GM23338 (cell line): ENCODE data around the gene PARD6B. TPM values are rescaled to one million over a fixed set of nuclear protein-coding genes. Genes with fewer than 3 reads are reported as not detected.

ENCODE experiments used
- ATAC-seq: fragments of 200-7000 bp; cut with Tn5 transposase; 3 replicates; pipeline ENCODE4 v1.9.1; 2020
- DNase-seq: peaks from one replicate; pipeline ENCODE4 v3.0.0-alpha.2; 2015; ENCODE audit warnings: low spot score
- H2AFZ ChIP-seq: fragments of 200-600 bp; sonication (generic); 2 replicates; pipeline ENCODE4 v1.8.0; 2016; ENCODE audit warnings: antibody characterized with exemption, mild to moderate bottlenecking, moderate library complexity
- H3F3A ChIP-seq: fragments of 200-600 bp; sonication (generic); replicated peaks from 2 replicates; pipeline ENCODE4 v1.8.0; 2017; ENCODE audit warnings: antibody characterized with exemption, mixed run types, low read depth
- H3K27ac ChIP-seq: fragments of 200-600 bp; sonication (generic); 2 replicates; pipeline ENCODE4 v1.6.1; 2016; ENCODE audit warnings: low read depth
- H3K27me3 ChIP-seq: fragments of 200-600 bp; sonication (generic); 2 replicates; pipeline ENCODE4 v1.8.0; 2016; ENCODE audit warnings: mild to moderate bottlenecking, mixed run types, moderate library complexity; ENCODE audit not compliant: insufficient read depth
- H3K36me3 ChIP-seq: fragments of 200-600 bp; sonication (generic); 2 replicates; pipeline ENCODE4 v1.8.0; 2016; ENCODE audit warnings: mild to moderate bottlenecking; ENCODE audit not compliant: insufficient read depth
- H3K4me1 ChIP-seq: fragments of 200-600 bp; sonication (generic); 2 replicates; pipeline ENCODE4 v1.8.0; 2016; ENCODE audit warnings: mild to moderate bottlenecking, moderate library complexity; ENCODE audit not compliant: insufficient read depth
- H3K4me2 ChIP-seq: fragments of 200-600 bp; sonication (generic); 2 replicates; pipeline ENCODE4 v1.7.1; 2017; ENCODE audit warnings: mixed run types
- H3K4me3 ChIP-seq: fragments of 200-600 bp; sonication (generic); 2 replicates; pipeline ENCODE4 v1.6.1; 2016; ENCODE audit warnings: mixed run types
- H3K79me2 ChIP-seq: fragments of 200-600 bp; sonication (generic); replicated peaks from 2 replicates; pipeline ENCODE4 v1.8.0; 2017; ENCODE audit warnings: mild to moderate bottlenecking; ENCODE audit not compliant: insufficient read depth
- H3K9me2 ChIP-seq: fragments of 200-600 bp; sonication (generic); 2 replicates; pipeline ENCODE4 v1.8.0; 2017; ENCODE audit not compliant: insufficient read depth
- H4K20me1 ChIP-seq: fragments of 200-600 bp; sonication (generic); replicated peaks from 2 replicates; pipeline ENCODE4 v1.8.0; 2017; ENCODE audit warnings: mild to moderate bottlenecking; ENCODE audit not compliant: insufficient read depth
- H3K27ac Mint-ChIP-seq: 2 replicates; pipeline ENCODE4 v1.8.0; 2020; ENCODE audit warnings: inconsistent platforms, mild to moderate bottlenecking, moderate library complexity, mixed read lengths
- H3K27me3 Mint-ChIP-seq: 3 replicates; pipeline ENCODE4 v1.8.0; 2022; ENCODE audit warnings: low read depth, mild to moderate bottlenecking, moderate library complexity, mixed read lengths, inconsistent platforms; ENCODE audit not compliant: insufficient read depth, poor library complexity
- H3K36me3 Mint-ChIP-seq: 3 replicates; pipeline ENCODE4 v1.8.0; 2021; ENCODE audit warnings: low read depth, mild to moderate bottlenecking, inconsistent platforms, moderate library complexity, mixed read lengths
- H3K4me1 Mint-ChIP-seq: 3 replicates; pipeline ENCODE4 v1.8.0; 2020; ENCODE audit warnings: mild to moderate bottlenecking, inconsistent platforms, mixed read lengths
- H3K4me3 Mint-ChIP-seq: 3 replicates; pipeline ENCODE4 v1.8.0; 2021; ENCODE audit warnings: moderate library complexity, mild to moderate bottlenecking, inconsistent platforms, mixed read lengths
- H3K9me3 Mint-ChIP-seq: 3 replicates; pipeline ENCODE4 v1.8.0; 2020; ENCODE audit warnings: moderate library complexity, mild to moderate bottlenecking, inconsistent platforms, mixed read lengths
- CREB1 ChIP-seq: fragments of 250-450 bp; sonication (Bioruptor Pico); IDR thresholded peaks from 2 replicates; pipeline ENCODE4 v1.5.0; 2020; ENCODE audit warnings: low read depth, mild to moderate bottlenecking, moderate library complexity
- CTCF ChIP-seq, 2 experiments: fragments of 200-600 bp in 1 of 2; sonication (generic) in 1 of 2; conservative IDR thresholded peaks; 2 replicates each; pipeline versions ENCODE4 v1.5.1 to v1.6.1; 2016 to 2017; ENCODE audit warnings: antibody characterized with exemption in 2 of 2, low read depth in 2 of 2, mild to moderate bottlenecking in 2 of 2, moderate library complexity in 1 of 2
- EZH2 ChIP-seq: fragments of 200-600 bp; sonication (generic); IDR thresholded peaks from one replicate; pipeline ENCODE4 v1.8.0; 2017; ENCODE audit warnings: antibody characterized with exemption, mild to moderate bottlenecking, low read depth; ENCODE audit not compliant: unreplicated experiment
- EZH2phosphoT487 ChIP-seq: fragments of 200-600 bp; sonication (generic); IDR thresholded peaks from one replicate; pipeline ENCODE4 v1.8.1; 2018; ENCODE audit warnings: antibody characterized with exemption; ENCODE audit not compliant: unreplicated experiment
- JUNB ChIP-seq: IDR thresholded peaks from one replicate; pipeline ENCODE4 v1.6.1; 2016; ENCODE audit warnings: antibody characterized with exemption; ENCODE audit not compliant: unreplicated experiment
- NANOG ChIP-seq: IDR thresholded peaks from 2 replicates; pipeline ENCODE4 v1.6.1; 2016; ENCODE audit warnings: antibody characterized with exemption, borderline replicate concordance
- POLR2AphosphoS5 ChIP-seq: IDR thresholded peaks from 2 replicates; pipeline ENCODE4 v1.6.1; 2016; ENCODE audit warnings: antibody characterized with exemption, low read depth
- REST ChIP-seq: IDR thresholded peaks from one replicate; pipeline ENCODE4 v1.6.1; 2018; ENCODE audit warnings: antibody characterized with exemption; ENCODE audit not compliant: unreplicated experiment
- STAT1 ChIP-seq: IDR thresholded peaks from one replicate; pipeline ENCODE4 v1.6.1; 2016; ENCODE audit warnings: antibody characterized with exemption; ENCODE audit not compliant: unreplicated experiment
- ZNF114 ChIP-seq: fragments of 250-450 bp; sonication (Bioruptor Pico); IDR thresholded peaks from 2 replicates; pipeline ENCODE4 v1.5.0; 2020; ENCODE audit warnings: mild to moderate bottlenecking, moderate library complexity
- ZNF331 ChIP-seq: fragments of 250-450 bp; sonication (Bioruptor Pico); IDR thresholded peaks from 2 replicates; pipeline ENCODE4 v1.5.0; 2020; ENCODE audit warnings: low read depth, mild to moderate bottlenecking, moderate library complexity
- ZNF462 ChIP-seq: fragments of 250-450 bp; sonication (Bioruptor Pico); IDR thresholded peaks from 2 replicates; pipeline ENCODE4 v1.5.0; 2020; ENCODE audit warnings: mild to moderate bottlenecking, moderate library complexity
- polyA plus RNA-seq: library from polyadenylated mRNA; unstranded; fragments of >200 nt; fragmentation: Nextera tagmentation; extraction: Ambion mirVana; gene quantifications from 2 replicates; pipeline ENCODE4 v1.2.1, GENCODE V29; 2016
- total RNA-seq: library from RNA; depleted of rRNA; stranded (reverse); fragments of >200 nt; shearing (Covaris generic); gene quantifications from 2 replicates; pipeline ENCODE4 v1.2.3, GENCODE V29; 2014
- TF ChIP-seq, protein P1 (sequence below): IDR thresholded peaks from 2 replicates; pipeline ENCODE4 v1.6.1; 2016; ENCODE audit warnings: antibody characterized with exemption

The PARD6B gene
- total and polyA plus RNA-seq, 2 experiments from 2014 or later, result 23.5 to 29.2 TPM

DNA sequence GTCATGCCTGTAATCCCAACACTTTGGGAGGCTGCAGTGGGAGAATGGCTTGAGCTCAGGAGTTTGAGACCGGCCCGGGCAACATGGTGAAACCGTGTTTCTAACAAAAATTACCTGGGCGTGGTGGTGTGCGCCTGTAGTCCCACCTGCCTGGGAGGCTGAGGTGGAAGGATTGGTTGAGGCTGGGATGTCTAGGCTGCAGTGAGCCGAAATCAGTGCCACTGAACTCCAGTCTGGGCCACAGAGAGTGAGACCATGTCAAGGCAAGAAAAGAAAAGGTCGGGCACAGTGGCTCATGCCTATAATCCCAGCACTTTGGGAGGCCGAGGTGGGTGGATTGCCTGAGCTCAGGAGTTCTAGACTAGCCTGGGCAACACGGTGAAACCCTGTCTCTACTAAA lies 55.3 kb downstream of the PARD6B start:
- Histone ChIP-seq H3K4me1 (peaks cover 12% of the 10 kb centered on the region), H3K79me2 (no peaks in the 10 kb centered on the region), H3K36me3 (no peaks in the 10 kb centered on the region), H3F3A (0 out of 2 replicates have a peak, but pooled peaks cover 2% of the 10 kb centered on the region), H3K27me3 (no peaks in the 10 kb centered on the region), H2AFZ (no peak overlapping the region), H3K27ac (no peak overlapping the region), H3K4me3 (no peak overlapping the region), H4K20me1 (no peaks in the 10 kb centered on the region), H3K9me2 (no peaks in the 10 kb centered on the region), H3K4me2 (no peak overlapping the region)
- TF ChIP-seq ZNF462 (CRISPR knock-in tag) (no peak), REST (no peak), CREB1 (no peak), NANOG (no peak), JUNB (no peak), ZNF331 (no peak), STAT1 (no peak), EZH2 (no peak), ZNF114 (CRISPR knock-in tag) (no peak), EZH2phosphoT487 (no peak), CTCF (conservative IDR thresholded peaks at IDR 0.05; ENCODE audit: low read depth in 2 of 2) (no peak), POLR2AphosphoS5 (no peak)
- TF ChIP-seq, protein P1, sequence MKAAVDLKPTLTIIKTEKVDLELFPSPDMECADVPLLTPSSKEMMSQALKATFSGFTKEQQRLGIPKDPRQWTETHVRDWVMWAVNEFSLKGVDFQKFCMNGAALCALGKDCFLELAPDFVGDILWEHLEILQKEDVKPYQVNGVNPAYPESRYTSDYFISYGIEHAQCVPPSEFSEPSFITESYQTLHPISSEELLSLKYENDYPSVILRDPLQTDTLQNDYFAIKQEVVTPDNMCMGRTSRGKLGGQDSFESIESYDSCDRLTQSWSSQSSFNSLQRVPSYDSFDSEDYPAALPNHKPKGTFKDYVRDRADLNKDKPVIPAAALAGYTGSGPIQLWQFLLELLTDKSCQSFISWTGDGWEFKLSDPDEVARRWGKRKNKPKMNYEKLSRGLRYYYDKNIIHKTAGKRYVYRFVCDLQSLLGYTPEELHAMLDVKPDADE, result no peak
- H3K27me3 Mint-ChIP-seq, result peaks cover 6% of the 10 kb centered on the region
- ATAC-seq, result no peak
- peaks cover 4% of the 10 kb centered on the region; the same call in 2 of the 3 replicates for H3K36me3 Mint-ChIP-seq
- no peak for DNase-seq
- H3K9me3 Mint-ChIP-seq, result peaks cover 18% of the 10 kb centered on the region
- H3K27ac Mint-ChIP-seq, result no peak overlapping the region
- H3K4me3 Mint-ChIP-seq, result no peak overlapping the region
- H3K4me1 Mint-ChIP-seq, result peaks cover 7% of the 10 kb centered on the region; the same call in 2 of the 3 replicates
